ENCODE data around the gene TPRN.
A peak's percentile ranks its signal among the peaks of the same experiment; 100 is the strongest.

TPRN gene

DNA sequence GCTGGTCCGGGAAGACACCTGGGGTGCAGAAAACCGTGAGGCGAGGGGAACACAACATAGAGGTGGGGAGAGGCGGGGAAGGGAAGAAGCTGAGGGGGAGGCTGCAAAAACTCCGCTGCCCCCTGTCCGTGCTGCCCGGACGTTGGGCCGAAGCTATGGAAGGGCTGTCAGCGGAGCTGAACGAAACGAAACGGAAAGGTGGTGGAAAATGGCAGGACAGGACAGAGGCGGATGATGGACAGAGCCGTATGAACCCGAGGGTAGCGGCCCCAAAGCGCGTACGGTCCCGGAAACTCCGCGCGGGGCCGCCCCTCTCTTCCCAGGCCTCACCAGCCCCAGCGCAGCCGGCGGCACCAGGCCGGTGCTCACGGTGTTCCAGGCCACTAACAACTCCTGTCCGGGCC, 12.5 kb downstream of the TPRN start:
- no peak for DNase-seq

GRCh38 chr9:137187386-137187785, 13.2 kb downstream of the TPRN start:
- no peak for DNase-seq

- DNase-seq = no peak
Observed at GRCh38 chr9:137186385-137186784, 14.2 kb downstream of the TPRN start.

DNA sequence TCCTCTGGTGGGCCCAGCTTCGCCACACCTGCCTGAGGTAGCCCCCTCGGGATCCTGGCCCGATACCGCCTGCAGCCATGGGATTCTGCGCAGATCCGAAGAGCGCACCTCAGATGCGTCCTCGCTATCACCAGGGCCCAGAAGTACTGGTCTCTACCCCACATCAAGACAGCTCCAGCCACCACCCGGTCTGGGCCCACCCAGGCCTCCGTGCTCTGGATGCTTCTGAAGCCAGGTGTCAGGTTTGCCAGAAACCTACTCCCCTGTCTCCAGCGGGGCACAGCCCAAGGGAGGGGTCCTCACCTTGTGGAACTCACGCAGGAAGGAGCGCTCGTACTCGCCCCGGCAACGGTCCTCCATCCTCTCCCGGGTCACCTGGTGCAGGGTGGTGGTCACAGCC, 14.6 kb downstream of the TPRN start:
- DNase-seq = no peak

DNA sequence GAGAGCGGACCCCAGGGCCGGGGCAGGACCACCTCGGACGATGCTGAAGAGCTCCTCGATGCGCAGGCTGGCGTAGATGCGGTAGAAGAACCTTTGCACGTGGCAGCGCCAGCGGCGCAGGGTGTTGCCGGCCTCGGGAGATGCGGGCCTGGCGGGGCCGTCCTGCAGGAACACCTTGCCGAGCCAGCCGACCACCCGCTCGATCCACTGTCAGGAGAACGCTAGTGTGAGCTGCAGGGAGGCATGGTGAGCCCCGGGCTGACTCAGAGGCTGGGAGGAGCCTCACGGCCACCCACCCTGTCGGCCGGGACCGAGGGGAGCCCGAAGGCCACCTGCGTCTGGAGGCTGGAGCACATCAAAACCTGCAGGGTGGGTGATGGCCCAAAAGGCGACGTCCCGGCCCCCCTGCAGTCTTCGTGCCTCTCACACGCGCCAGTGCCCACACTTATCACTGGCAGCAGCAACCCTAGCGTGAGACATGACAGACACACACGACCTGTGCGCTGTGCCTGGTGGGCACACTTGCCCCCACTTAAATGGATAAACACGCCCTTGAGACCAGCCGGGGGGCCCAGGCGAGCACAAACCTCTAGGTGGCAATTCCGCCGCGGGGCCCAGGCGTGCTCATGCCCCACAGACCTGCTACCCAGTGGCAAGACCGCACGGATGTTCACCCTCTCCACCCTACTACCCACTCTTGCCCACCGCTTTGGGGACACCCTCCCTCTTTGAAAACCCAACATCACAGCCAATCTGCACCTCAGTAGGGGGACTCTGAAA, 15.5 kb downstream of the TPRN start:
- DNase-seq = no peak

DNA sequence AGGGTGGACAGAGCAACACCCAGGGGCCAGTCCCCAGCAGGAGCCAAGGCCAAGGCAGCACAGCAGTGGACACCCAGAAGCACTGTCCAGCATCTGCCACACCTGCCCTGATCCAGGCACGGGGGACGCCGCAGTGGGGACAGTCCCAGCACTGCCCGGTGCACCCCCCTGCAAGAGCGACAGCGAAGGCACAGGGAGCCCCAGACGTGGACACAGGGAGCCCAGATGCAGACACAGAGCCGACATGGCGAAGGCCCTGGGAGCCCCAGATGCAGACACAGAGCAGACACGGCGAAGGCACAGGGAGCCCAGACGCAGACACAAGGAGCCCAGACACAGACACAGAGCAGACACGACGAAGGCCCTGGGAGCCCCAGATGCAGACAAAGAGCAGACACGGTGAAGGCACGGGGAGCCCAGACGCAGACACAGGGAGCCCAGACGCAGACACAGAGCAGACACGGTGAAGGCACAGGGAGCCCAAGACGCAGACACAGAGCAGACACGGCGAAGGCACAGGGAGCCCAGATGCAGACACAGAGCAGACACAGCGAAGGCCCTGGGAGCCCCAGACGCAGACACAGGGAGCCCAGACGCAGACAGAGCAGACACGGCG, 16.5 kb downstream of the TPRN start:
- DNase-seq = no peak

GRCh38 chr9:137182836-137183235, 17.7 kb downstream of the TPRN start:
- no peak for DNase-seq

DNA sequence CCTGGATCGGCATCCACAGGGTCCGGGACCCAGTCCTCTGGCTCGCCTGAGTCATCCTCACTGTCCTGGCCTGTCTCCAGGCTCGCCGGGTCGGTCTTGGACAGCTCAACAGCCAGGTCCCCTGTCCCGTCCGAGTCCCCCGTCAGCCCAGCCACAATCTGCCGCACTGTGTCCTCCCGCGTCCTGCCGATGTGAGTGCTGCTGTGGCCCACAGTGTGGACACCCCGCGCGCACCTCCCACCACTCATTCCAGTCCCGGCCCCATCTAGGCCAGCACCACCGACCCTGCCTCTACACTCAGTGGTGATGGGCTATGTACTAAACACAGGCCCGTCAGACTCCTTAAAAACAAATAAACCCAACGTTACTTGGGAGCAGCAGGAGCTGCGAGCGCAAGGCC, 18.9 kb downstream of the TPRN start:
- no peak for DNase-seq

GRCh38 chr9:137180491-137180890, 20.1 kb downstream of the TPRN start:
- no peak for DNase-seq

DNA sequence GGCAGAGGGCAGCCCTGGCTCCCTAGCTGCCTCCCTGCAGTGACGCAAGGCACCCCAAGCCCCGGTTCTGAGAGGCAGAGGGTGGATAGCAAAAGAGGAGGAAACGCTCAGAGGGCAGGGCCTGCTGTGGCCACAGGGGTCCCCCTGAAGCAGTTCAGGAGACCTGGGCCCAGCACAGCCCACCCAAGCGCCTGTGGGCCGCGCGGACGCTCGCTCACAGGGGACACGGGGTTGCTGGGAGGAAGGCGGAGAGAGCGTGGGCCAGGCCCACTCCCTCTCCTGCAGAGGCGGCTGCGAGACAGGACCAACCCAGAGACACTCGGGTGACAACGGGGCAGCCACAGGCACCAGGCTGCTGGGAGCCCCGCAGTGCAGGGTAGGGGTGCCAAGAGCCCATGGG, 20.8 kb downstream of the TPRN start:
- DNase-seq = no peak

DNA sequence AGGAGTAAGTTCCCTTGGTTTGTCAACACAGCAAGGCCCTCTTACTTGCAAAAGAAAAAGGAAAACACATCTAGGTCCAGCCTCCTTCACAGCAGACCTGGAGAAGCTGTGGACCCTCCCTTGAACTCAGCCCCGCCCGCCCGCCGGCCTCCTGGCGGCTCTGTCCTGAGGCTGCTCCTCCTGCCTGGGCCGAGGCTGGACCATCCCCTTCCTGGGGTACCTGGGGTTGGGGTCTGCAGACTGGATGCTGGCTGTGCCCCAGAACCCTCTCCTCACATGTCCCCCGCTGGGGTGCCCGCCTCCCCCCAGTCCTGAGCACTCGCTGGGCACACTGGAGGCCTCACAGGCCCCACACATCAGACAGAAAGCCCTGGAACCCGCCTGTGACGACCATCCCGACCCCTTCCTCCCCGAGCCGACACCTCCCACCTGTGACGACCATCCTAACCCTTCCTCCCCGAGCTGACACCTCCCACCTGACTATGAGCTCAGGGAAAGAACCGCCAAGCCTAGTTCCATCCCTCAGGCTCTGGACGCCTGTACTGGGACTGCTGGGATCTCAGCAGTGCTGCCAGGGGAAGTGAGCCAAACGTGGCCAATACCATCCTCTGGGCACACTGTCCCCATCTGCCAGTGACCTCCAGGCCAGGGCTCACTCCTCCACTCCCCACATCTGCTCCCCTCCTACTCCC, 21.5 kb downstream of the TPRN start:
- DNase-seq = no peak

DNA sequence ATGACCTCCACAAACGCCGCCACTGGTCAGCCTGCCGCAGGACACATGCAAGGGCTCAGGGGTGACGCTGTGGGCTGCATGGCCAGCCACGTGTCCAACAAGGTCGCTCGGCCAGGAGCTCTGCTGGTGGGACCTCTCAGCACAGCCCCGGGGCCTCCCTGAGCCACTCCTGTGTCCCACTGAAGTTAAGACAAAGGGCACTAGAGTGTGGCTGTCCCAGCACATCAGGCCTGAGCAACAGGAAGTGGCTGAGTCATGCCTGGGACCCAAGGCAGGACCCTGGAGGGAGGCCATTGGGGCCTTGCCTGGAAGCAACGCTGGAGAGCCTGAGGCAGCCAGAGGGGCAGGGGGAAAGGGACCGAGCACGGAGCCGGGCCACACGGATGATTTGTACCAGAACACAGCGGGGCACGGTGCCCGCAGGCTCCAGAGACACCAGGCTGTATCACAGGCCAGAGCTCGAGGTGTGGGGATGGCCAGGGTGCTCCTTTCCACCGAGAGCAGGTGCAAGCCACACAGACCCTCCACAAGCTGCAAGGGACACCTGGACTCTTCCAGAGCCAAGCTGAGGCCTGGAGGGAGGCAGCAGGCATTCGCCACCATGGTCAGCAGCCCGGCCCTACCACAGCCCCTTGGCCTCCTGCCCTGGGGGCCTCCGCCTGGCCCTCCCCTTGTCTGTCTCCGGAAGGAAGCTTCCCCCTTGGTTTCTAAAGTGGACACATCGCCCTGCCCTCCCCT, 22.2 kb downstream of the TPRN start:
- DNase-seq = peak; percentile 42

DNA sequence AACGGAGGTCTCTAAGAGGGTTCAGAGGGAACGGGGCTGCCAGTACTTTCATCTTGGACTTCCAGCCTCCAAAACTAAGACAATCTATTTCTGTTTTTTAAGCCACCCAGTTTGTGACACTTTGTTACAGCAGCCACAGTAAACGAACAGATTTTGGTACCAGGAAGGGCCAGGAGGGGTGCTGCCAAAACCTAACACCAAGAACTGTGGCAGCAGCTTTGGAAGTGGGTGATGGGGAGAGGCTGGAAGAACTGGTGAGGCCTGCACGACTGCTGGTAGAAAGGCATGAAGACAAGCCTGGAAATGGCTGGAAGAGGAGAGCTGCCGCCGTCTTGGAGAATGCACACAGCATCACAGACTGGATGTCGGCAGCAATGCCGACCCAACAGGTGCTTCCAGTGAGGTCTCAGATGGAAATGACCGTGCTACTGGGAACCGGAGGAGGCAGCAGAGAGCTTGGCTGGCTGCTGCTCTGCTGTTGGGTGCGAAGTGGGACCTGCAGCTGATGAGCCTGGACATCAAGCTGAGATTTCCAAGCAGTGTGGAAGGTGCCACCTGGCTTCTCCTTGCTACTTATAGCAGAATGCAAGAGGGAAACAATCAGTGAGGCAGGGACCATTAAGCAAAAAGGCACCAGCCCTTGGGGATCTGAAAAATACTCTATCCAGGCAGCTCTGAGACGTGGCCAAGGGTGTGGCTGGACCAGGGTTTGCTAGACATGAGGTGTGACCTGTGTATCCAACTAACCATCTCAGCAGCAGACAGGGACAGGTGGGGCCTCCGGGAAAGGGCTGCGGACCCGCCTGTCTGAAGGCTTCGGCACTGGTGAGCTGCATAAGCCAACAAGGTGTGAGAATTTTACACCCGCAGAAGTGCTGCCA, 24.0 kb downstream of the TPRN start:
- DNase-seq = no peak

GRCh38 chr9:137175345-137175961, 25.1 kb downstream of the TPRN start:
- no peak for DNase-seq

DNA sequence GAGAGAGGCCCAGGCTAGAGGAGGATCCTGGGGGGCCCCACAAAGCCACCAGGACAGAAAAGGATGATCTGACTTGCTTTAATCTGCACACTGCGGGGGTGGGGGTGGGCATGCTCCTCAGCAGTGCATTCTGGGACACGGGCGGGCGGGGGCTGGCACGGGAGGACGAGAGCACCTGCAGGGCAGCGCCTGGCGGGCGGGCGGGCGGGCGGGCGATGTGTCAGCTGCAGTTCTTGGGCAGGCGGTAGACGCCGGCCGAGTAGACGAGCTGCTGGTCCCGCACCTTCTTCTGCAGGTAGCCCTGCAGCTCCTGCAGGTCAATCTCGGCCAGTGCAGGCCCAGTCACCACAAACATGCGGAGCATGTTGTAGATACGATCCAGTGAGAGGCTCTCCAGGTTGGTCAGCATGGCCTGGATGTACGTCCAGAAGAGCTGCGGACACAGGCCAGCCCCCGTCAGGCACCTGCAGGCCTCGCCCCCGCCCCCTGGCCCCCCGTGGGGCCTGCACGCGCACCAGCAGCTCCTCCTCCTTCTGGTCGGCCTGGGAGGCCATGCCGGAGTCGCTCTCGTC, 25.7 kb downstream of the TPRN start:
- DNase-seq = no peak

DNA sequence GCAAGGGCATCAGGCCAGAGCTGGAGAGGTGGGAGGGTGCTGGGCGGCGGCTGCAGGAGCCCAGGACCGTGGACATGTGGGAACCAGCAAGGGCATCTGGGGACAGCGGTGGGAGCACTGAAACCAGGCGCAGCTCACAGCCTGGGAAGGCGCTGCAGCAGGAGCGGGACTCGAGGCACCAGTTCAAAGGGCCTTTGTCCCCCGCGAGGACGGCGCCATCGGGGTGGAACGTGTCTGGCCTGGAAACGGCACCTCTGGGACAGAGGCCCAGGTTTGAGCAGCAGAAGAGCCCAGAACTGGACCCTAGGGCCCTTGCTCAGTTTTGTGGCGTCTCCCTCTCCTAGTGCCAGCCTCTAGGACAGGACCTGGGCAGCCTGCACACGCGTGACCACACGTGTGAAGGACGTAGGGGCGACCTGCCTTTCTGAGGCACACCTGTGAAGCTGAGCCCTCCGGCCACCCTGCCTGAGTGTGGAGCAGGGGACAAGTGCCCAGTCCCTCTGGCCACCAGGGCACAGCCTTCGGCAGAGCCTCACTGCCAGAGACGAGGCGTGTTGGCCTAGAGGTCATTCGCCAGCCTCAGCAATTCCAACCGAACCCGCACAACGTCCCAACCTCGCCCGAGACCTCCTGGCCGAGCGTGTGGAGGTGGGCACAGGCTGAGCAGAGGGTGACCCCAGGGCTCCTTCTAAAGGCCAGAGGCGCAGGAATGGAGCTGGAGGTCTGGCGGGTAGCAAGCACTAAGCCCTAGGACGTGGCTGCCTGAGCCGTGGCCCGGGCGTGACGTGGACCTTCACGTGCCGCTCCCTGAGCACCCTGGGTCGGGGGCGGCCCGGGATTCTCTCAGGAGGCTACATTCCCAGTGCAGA, 26.5 kb downstream of the TPRN start:
- no peak for DNase-seq

GRCh38 chr9:137172901-137173795, 27.4 kb downstream of the TPRN start:
- DNase-seq = peak; percentile 34

- DNase-seq = no peak
Observed at GRCh38 chr9:137171149-137171900, 29.2 kb downstream of the TPRN start.
